C4-2B (cell line): Measurements from ENCODE around the gene MRPL3.
"Not testable (repeated sequence)": the region's sequence is repeated elsewhere in the genome, so short reads cannot be mapped to it uniquely, and the experiment has no call there.

Experiments
- H3K27ac ChIP-seq: fragments of 450-650 bp; 2 replicates; pipeline ENCODE4 v1.5.1; 2017
- ZFX ChIP-seq: fragments of 450-650 bp; IDR thresholded peaks from 2 replicates; pipeline ENCODE4 v1.6.1; 2017
- TF ChIP-seq, protein P1 (sequence below): fragments of 450-650 bp; conservative IDR thresholded peaks from 2 replicates; pipeline ENCODE4 v1.5.1; 2017; ENCODE audit warnings: mild to moderate bottlenecking

MRPL3 gene

DNA sequence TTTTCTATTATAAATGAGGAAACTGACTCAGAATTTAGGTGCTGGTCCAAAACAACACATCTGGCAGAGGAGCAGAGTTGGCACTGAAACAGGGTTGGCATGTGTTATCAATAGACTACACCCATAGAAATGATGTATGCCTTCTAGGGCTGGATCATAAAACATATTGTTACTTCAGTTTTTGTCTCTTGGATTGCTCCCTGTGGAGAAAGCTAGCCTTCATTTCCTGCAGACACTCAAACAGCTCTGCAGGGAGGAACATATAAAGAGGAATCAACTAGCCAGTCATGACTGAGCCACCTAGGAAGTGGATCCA is 507 bp upstream of the MRPL3 start:
- no peak overlapping the region for H3K27ac ChIP-seq
- TF ChIP-seq, protein P1, sequence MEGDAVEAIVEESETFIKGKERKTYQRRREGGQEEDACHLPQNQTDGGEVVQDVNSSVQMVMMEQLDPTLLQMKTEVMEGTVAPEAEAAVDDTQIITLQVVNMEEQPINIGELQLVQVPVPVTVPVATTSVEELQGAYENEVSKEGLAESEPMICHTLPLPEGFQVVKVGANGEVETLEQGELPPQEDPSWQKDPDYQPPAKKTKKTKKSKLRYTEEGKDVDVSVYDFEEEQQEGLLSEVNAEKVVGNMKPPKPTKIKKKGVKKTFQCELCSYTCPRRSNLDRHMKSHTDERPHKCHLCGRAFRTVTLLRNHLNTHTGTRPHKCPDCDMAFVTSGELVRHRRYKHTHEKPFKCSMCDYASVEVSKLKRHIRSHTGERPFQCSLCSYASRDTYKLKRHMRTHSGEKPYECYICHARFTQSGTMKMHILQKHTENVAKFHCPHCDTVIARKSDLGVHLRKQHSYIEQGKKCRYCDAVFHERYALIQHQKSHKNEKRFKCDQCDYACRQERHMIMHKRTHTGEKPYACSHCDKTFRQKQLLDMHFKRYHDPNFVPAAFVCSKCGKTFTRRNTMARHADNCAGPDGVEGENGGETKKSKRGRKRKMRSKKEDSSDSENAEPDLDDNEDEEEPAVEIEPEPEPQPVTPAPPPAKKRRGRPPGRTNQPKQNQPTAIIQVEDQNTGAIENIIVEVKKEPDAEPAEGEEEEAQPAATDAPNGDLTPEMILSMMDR: no peak
- no peak for TF ChIP-seq ZFX

DNA sequence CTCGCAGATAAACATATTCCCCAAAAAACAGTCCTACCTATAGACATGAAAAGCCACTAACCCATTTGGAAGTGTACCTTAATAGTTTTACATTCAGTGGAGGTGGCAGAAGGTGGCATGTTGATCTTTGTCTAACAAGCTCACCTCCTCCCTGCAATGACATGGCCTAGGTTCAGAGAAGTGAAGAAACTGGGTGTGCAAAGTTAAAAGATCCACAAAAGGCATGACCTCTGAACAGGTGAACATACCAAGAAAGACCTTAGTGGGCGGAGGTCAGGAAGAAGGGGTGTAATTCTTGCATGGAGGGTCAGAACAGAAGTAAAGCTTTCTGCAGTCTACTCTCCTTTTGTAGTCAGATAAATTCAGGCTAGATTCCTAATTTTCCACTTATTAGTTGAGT is 822 bp downstream of the MRPL3 start:
- peak overlapping the region; percentile 92 for H3K27ac ChIP-seq
- TF ChIP-seq, protein P1: no peak
- no peak for TF ChIP-seq ZFX

DNA sequence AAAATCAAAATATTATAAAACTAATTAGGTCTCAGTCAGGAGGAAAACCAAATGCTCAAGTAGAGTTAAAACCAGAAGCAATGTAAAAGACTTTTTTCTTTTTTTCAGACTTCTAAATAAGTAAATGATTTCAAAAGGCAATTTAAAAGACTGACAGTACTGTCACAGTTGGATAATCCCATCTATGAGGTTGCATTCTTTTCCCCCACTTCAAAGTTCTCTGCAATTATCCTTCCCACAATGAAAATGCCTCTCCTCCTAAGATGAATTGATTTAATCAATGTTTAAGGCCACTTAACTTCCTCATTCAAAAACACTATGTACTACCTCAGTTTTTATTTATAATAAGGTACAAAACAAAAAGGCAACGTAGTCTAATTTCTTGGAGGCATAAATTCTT is 8.1 kb downstream of the MRPL3 start:
- H3K27ac ChIP-seq: no peak overlapping the region
- TF ChIP-seq ZFX: no peak
- TF ChIP-seq, protein P1: no peak

DNA sequence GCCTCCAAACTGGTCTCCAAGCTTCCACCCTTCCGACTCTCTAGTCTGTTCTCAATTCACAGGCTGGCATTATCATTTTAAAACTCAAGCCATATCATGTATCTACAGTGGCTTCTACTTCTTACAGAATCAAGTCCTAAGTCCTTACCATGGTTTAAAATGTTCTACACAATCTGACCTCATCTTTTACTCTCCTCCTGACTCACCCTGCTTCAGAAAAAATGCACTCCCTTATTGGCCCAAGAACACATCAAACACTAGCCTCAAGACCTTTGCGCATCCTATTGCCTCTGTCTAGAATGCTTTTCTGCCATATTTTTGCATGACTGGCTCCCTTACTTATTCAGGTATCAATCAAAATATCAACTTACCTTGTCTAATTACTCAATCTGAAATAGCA is 11.0 kb downstream of the MRPL3 start:
- TF ChIP-seq ZFX: no peak
- TF ChIP-seq, protein P1: no peak

DNA sequence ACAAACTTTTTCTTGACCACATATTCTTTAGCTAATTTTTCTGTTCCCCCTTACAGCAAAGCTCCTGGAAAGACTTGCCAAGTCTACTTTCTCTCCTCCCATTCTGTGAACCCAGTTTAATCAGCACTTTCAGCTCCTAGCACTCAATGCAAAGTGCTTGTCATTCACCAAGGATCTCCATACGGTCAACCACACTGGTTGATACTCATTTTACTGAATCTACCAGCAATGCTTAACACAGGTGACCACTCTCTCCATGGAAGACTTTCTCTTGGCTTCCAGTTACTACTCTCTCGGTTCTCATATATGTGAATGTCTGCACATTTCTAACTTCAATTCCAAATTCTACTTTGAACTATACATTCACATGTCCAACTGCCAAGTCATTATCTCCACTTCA is 11.7 kb downstream of the MRPL3 start:
- no peak overlapping the region for H3K27ac ChIP-seq
- TF ChIP-seq, protein P1: no peak
- no peak for TF ChIP-seq ZFX

More for the DNA sequence above, 11.0 kb downstream of the MRPL3 start:
- no peak overlapping the region for H3K27ac ChIP-seq

DNA sequence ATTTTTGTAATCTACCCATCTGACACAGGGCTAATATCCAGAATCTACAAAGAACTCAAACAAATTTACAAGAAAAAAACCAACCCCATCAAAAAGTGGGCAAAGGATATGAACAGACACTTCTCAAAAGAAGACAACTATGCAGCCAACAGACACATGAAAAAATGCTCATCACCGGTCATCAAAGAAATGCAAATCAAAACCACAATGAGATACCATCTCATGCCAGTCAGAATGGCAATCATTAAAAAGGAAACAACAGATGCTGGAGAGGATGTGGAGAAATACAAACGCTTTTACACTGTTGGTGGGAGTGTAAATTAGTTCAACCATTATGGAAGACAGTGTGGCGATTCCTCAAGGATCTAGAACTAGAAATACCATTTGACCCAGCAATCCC is 16.2 kb downstream of the MRPL3 start:
- H3K27ac ChIP-seq: not testable (repeated sequence)

DNA sequence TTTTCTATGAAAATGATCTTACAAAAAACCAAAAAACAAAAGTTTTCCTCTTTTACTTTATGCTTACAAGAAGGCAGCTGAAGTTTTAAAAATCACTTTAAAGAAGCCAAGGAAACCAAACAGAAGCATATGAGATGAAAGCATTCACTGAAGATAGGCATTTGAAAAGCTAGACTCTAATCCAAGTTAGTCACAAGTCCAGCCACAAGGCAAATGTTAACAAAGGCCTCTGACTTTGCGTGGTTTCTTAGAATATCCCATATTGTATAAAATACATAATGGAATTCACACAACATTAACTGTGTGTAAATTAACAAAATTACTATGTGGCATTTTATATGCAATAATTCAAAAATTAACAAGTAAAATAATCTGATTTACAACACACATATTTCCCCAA is 17.7 kb downstream of the MRPL3 start:
- H3K27ac ChIP-seq: no peak overlapping the region
- TF ChIP-seq, protein P1: no peak
- no peak for TF ChIP-seq ZFX

DNA sequence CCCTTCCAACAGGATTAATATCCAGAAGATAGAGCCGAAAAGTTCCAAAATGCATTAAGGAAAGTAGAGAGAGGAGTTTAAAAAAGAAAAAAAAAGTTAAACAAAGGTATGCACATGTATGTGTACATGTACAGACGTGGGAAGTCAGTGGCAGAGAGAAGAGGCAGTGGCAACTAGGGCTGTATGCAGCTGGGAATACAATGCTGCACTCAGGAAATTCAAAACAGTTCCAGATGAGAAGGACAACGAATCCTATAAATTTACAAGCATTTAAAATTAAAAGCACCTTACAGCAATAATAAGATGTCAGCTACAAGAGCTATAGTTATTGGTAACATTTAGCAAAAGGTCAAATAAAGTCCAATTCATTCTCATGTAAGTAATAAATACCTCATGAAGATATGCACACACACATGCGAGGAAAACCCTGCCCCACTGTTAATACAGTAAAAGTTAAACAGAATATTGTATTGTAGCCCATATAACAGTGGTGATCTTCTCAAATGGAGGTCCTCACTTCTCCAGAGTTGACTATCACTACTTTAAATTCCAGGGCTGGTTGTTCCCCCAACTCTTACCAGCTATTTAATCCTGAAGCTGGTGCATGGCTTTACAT is 18.2 kb downstream of the MRPL3 start:
- H3K27ac ChIP-seq: no peak overlapping the region
- TF ChIP-seq, protein P1: no peak
- no peak for TF ChIP-seq ZFX
